WTC11 (cell line): ENCODE results near the gene KIRREL3. TPM values are rescaled to one million over a fixed set of nuclear protein-coding genes. Genes with fewer than 3 reads are reported as not detected.

Experiments used
- ATAC-seq: fragments of 200-7000 bp; cut with Tn5 transposase; 2 replicates; pipeline ENCODE4 v1.10.0; 2021; ENCODE audit warnings: mild to moderate bottlenecking, moderate library complexity
- CTCF ChIA-PET: fragments of 300-600 bp; sonication (Branson Sonifier 250); formaldehyde crosslinking; loops from one replicate; lab custom pipeline; 2021; ENCODE audit warnings: antibody characterized with exemption; lab: Charles Lee
- POLR2A ChIA-PET: fragments of 350-600 bp; sonication (Branson Sonifier 250); formaldehyde crosslinking; loops from one replicate; lab custom pipeline; 2021; ENCODE audit warnings: antibody characterized with exemption; lab: Charles Lee
- DNase-seq: peaks from one replicate; pipeline ENCODE4 v3.0.0; 2021; ENCODE audit warnings: low spot score
- H3K27ac Mint-ChIP-seq: 2 replicates; pipeline ENCODE4 v1.8.0; 2021; ENCODE audit warnings: mixed read lengths
- H3K27me3 Mint-ChIP-seq: 2 replicates; pipeline ENCODE4 v1.8.0; 2021; ENCODE audit warnings: low read depth, mild to moderate bottlenecking, moderate library complexity, mixed read lengths
- H3K36me3 Mint-ChIP-seq: 2 replicates; pipeline ENCODE4 v1.8.0; 2021; ENCODE audit warnings: mixed read lengths
- H3K4me1 Mint-ChIP-seq: 2 replicates; pipeline ENCODE4 v1.8.0; 2022; ENCODE audit warnings: mixed read lengths
- H3K4me3 Mint-ChIP-seq: 2 replicates; pipeline ENCODE4 v1.8.0; 2021; ENCODE audit warnings: mild to moderate bottlenecking, moderate library complexity, mixed read lengths
- H3K9me3 Mint-ChIP-seq: 2 replicates; pipeline ENCODE4 v1.8.0; 2021; ENCODE audit warnings: mixed read lengths
- ESRRA ChIP-seq: sonication (generic); formaldehyde crosslinking; IDR thresholded peaks from 2 replicates; pipeline ENCODE4 v1.8.1; 2022; ENCODE audit warnings: mild to moderate bottlenecking, missing genetic modification reagents, borderline replicate concordance
- ETV6 ChIP-seq: sonication (generic); formaldehyde crosslinking; IDR thresholded peaks from 2 replicates; pipeline ENCODE4 v1.8.1; 2022; ENCODE audit warnings: mild to moderate bottlenecking, missing genetic modification reagents
- FOXJ3 ChIP-seq: sonication (generic); formaldehyde crosslinking; IDR thresholded peaks from 2 replicates; pipeline ENCODE4 v1.9.0; 2021; ENCODE audit warnings: missing genetic modification reagents, mild to moderate bottlenecking, borderline replicate concordance
- GABPB1 ChIP-seq: sonication (generic); formaldehyde crosslinking; IDR thresholded peaks from 2 replicates; pipeline ENCODE4 v1.8.1; 2023; ENCODE audit warnings: mild to moderate bottlenecking, missing genetic modification reagents
- GTF2I ChIP-seq: fragments of 250-450 bp; sonication (Bioruptor Pico); conservative IDR thresholded peaks from 2 replicates; pipeline ENCODE4 v1.4.0; 2021; ENCODE audit warnings: mild to moderate bottlenecking
- NFATC4 ChIP-seq: fragments of 250-450 bp; sonication (Bioruptor Pico); IDR thresholded peaks from 2 replicates; pipeline ENCODE4 v1.9.0; 2021; ENCODE audit warnings: mild to moderate bottlenecking
- NR1H2 ChIP-seq: sonication (generic); formaldehyde crosslinking; IDR thresholded peaks from 2 replicates; pipeline ENCODE4 v1.9.0; 2021; ENCODE audit warnings: mild to moderate bottlenecking, moderate library complexity, missing genetic modification reagents
- PRRX2 ChIP-seq: fragments of 250-450 bp; sonication (Bioruptor Pico); IDR thresholded peaks from 2 replicates; pipeline ENCODE4 v1.8.0; 2021; ENCODE audit warnings: mild to moderate bottlenecking
- RORB ChIP-seq: fragments of 250-450 bp; sonication (Bioruptor Pico); IDR thresholded peaks from 2 replicates; pipeline ENCODE4 v1.9.0; 2021; ENCODE audit warnings: mild to moderate bottlenecking
- SOX15 ChIP-seq: fragments of 250-450 bp; sonication (Bioruptor Pico); IDR thresholded peaks from 2 replicates; pipeline ENCODE4 v1.9.0; 2021; ENCODE audit warnings: mild to moderate bottlenecking
- TEAD1 ChIP-seq: sonication (generic); formaldehyde crosslinking; IDR thresholded peaks from 2 replicates; pipeline ENCODE4 v1.8.0; 2022; ENCODE audit warnings: mild to moderate bottlenecking, missing genetic modification reagents
- TEAD4 ChIP-seq: sonication (generic); formaldehyde crosslinking; IDR thresholded peaks from 2 replicates; pipeline ENCODE4 v1.8.0; 2022; ENCODE audit warnings: mild to moderate bottlenecking, missing genetic modification reagents
- TP53 ChIP-seq: sonication (generic); formaldehyde crosslinking; IDR thresholded peaks from 2 replicates; pipeline ENCODE4 v1.8.1; 2023; ENCODE audit warnings: mild to moderate bottlenecking, missing genetic modification reagents
- ZNF138 ChIP-seq: sonication (generic); formaldehyde crosslinking; conservative IDR thresholded peaks from 2 replicates; pipeline ENCODE4 v1.8.1; 2022; ENCODE audit warnings: mild to moderate bottlenecking, moderate library complexity, missing genetic modification reagents
- ZNF232 ChIP-seq: sonication (generic); formaldehyde crosslinking; IDR thresholded peaks from 2 replicates; pipeline ENCODE4 v1.8.0; 2022; ENCODE audit warnings: mild to moderate bottlenecking, missing genetic modification reagents
- ZNF317 ChIP-seq: sonication (generic); formaldehyde crosslinking; IDR thresholded peaks from 2 replicates; pipeline ENCODE4 v1.8.1; 2023; ENCODE audit warnings: low read depth, mild to moderate bottlenecking, moderate library complexity, missing genetic modification reagents, borderline replicate concordance
- ZNF671 ChIP-seq: fragments of 250-450 bp; sonication (Bioruptor Pico); IDR thresholded peaks from 2 replicates; pipeline ENCODE4 v1.8.0; 2021; ENCODE audit warnings: mild to moderate bottlenecking
- total RNA-seq: library from RNA; stranded (reverse); gene quantifications from 3 replicates; pipeline ENCODE4 v1.2.3, GENCODE V29; 2021
- TF ChIP-seq, protein P1 (sequence below): fragments of 250-450 bp; sonication (Bioruptor Pico); conservative IDR thresholded peaks from 2 replicates; pipeline ENCODE4 v1.9.0; 2021; ENCODE audit warnings: mild to moderate bottlenecking
- TF ChIP-seq, protein P2 (sequence below): sonication (generic); formaldehyde crosslinking; IDR thresholded peaks from 2 replicates; pipeline ENCODE4 v1.8.1; 2022; ENCODE audit warnings: low read depth, mild to moderate bottlenecking, moderate library complexity, missing genetic modification reagents, borderline replicate concordance
- TF ChIP-seq, protein P3 (sequence below): sonication (generic); formaldehyde crosslinking; IDR thresholded peaks from 2 replicates; pipeline ENCODE4 v1.8.1; 2023; ENCODE audit warnings: mild to moderate bottlenecking, moderate library complexity, missing genetic modification reagents
- TF ChIP-seq, protein P4 (sequence below): sonication (generic); formaldehyde crosslinking; IDR thresholded peaks from 2 replicates; pipeline ENCODE4 v1.8.0; 2022; ENCODE audit warnings: missing genetic modification reagents
- TF ChIP-seq, protein P5 (sequence below): sonication (generic); formaldehyde crosslinking; IDR thresholded peaks from 2 replicates; pipeline ENCODE4 v1.8.0; 2022; ENCODE audit warnings: mild to moderate bottlenecking, missing genetic modification reagents
- TF ChIP-seq, protein P6 (sequence below): sonication (generic); formaldehyde crosslinking; IDR thresholded peaks from 2 replicates; pipeline ENCODE4 v1.8.1; 2022; ENCODE audit warnings: low read depth, missing genetic modification reagents, borderline replicate concordance

Gene KIRREL3
- total RNA-seq, 1 experiment from 2014 or later: 0.59 TPM

DNA sequence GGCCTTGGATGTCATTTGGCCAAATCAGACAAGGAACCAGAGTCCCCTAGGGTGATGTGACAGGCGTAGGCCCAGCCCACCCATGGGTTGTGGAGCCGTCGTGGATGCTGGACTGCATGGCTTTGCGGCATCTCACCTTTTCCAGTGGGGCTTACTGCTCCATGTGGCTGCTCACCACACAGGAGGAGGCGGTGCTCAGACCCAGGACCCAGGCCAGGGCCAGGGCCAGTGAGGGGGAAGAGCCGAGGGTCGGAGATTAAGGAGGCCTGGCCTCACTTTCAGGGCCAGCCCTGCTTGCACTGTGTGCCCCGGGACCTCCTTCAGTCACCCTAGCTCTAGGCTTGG, 539.5 kb downstream of the KIRREL3 start (continued):
- TF ChIP-seq, protein P1, sequence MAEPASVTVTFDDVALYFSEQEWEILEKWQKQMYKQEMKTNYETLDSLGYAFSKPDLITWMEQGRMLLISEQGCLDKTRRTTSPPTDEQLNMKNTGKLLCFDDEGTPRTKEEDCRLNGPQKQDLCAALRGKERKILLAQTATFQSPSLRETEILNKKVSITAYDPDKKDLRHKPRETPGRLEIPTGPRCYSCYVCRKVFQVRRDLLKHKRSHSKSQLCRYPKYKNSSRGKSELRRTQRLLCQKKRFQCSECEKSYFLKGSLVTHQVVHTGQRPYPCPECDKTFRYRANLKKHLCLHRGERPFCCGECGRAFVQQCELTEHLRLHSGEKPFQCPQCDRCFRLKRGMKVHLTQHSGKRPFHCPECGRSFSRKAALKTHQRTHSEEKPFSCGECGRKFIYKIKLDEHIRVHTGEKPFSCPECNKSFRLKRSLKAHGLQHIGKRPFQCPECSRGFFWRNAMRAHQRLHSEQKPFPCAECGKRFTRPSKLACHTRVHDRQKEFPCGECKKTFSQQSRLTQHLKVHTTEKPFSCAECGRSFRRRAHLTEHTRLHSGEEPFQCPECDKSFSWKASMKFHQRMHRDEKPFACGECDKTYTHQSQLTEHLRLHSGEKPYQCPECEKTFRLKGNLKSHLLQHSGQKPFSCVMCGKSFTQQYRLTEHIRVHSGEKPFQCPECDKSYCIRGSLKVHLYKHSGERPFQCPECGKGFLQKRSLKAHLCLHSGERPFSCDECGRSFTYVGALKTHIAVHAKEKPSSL (CRISPR knock-in tag): no peak
- no peak for TF ChIP-seq GABPB1 (CRISPR knock-in tag)
- TF ChIP-seq, protein P2, sequence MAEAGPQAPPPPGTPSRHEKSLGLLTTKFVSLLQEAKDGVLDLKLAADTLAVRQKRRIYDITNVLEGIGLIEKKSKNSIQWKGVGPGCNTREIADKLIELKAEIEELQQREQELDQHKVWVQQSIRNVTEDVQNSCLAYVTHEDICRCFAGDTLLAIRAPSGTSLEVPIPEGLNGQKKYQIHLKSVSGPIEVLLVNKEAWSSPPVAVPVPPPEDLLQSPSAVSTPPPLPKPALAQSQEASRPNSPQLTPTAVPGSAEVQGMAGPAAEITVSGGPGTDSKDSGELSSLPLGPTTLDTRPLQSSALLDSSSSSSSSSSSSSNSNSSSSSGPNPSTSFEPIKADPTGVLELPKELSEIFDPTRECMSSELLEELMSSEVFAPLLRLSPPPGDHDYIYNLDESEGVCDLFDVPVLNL (CRISPR knock-in tag): no peak
- no peak for TF ChIP-seq GTF2I (CRISPR knock-in tag)
- no peak for TF ChIP-seq FOXJ3 (CRISPR knock-in tag)
- no peak for TF ChIP-seq ESRRA (CRISPR knock-in tag)

DNA sequence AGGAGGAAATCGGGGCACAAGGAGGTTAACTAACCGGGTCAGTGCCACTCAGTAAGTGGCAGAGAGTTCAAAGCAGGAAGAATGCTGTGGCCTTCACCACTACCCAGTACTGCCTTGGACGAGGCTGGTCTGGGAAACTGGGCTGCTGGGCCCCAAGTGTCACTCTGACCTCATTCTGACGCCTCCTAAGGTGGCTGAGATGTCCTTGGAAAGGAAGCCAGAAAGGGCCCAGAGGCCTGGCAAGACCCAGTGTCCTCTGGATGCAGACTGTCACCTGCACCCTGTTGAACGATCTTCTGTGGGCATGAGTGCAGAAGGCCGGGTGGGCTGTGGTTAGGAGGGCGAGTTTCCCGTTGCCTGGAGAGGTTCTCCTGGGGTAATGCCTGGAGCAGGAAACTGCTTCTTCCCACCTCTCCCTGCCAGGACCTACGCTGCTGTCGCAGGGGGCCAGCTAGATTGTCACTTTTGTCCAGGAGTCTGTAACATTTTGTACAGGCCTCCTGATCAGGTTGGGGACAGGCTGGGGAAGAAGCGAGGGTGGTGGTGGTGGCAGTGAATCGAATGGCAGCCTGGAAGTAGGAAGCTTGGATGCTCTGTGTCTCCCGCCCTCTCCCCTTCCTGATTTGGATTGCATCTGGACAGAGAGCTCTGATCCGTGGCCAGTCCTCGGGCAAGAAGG, 540.0 kb downstream of the KIRREL3 start:
- ATAC-seq (no peak), DNase-seq (no peak)
- Mint-ChIP-seq H3K27ac (no peak overlapping the region), H3K9me3 (peaks cover 4% of the 10 kb centered on the region), H3K36me3 (no peaks in the 10 kb centered on the region), H3K4me3 (no peak overlapping the region), H3K27me3 (no peaks in the 10 kb centered on the region), H3K4me1 (peaks cover 14% of the 10 kb centered on the region)
- ChIA-PET CTCF (interaction anchor here (1.5 to 5.0 kb wide), 2 partner anchors 20 kb away, joined by 6 to 17 read pairs; no protein-coding TSS in a partner anchor), POLR2A (no interaction called here)
- no peak for TF ChIP-seq ZNF317 (CRISPR knock-in tag)
- TF ChIP-seq, protein P3, sequence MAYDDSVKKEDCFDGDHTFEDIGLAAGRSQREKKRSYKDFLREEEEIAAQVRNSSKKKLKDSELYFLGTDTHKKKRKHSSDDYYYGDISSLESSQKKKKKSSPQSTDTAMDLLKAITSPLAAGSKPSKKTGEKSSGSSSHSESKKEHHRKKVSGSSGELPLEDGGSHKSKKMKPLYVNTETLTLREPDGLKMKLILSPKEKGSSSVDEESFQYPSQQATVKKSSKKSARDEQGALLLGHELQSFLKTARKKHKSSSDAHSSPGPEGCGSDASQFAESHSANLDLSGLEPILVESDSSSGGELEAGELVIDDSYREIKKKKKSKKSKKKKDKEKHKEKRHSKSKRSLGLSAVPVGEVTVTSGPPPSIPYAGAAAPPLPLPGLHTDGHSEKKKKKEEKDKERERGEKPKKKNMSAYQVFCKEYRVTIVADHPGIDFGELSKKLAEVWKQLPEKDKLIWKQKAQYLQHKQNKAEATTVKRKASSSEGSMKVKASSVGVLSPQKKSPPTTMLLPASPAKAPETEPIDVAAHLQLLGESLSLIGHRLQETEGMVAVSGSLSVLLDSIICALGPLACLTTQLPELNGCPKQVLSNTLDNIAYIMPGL (CRISPR knock-in tag): no peak
- TF ChIP-seq TEAD4: no peak
- TF ChIP-seq PRRX2: no peak
- TF ChIP-seq, protein P4, sequence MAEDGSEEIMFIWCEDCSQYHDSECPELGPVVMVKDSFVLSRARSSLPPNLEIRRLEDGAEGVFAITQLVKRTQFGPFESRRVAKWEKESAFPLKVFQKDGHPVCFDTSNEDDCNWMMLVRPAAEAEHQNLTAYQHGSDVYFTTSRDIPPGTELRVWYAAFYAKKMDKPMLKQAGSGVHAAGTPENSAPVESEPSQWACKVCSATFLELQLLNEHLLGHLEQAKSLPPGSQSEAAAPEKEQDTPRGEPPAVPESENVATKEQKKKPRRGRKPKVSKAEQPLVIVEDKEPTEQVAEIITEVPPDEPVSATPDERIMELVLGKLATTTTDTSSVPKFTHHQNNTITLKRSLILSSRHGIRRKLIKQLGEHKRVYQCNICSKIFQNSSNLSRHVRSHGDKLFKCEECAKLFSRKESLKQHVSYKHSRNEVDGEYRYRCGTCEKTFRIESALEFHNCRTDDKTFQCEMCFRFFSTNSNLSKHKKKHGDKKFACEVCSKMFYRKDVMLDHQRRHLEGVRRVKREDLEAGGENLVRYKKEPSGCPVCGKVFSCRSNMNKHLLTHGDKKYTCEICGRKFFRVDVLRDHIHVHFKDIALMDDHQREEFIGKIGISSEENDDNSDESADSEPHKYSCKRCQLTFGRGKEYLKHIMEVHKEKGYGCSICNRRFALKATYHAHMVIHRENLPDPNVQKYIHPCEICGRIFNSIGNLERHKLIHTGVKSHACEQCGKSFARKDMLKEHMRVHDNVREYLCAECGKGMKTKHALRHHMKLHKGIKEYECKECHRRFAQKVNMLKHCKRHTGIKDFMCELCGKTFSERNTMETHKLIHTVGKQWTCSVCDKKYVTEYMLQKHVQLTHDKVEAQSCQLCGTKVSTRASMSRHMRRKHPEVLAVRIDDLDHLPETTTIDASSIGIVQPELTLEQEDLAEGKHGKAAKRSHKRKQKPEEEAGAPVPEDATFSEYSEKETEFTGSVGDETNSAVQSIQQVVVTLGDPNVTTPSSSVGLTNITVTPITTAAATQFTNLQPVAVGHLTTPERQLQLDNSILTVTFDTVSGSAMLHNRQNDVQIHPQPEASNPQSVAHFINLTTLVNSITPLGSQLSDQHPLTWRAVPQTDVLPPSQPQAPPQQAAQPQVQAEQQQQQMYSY (CRISPR knock-in tag): no peak
- TF ChIP-seq SOX15: no peak
- TF ChIP-seq ESRRA (CRISPR knock-in tag): no peak
- TF ChIP-seq TEAD1: no peak
- no peak for TF ChIP-seq NFATC4 (CRISPR knock-in tag)
- no peak for TF ChIP-seq ETV6 (CRISPR knock-in tag)
- no peak for TF ChIP-seq NR1H2 (CRISPR knock-in tag)
- TF ChIP-seq TP53 (CRISPR knock-in tag): no peak
- no peak for TF ChIP-seq ZNF138 (CRISPR knock-in tag)
- no peak for TF ChIP-seq ZNF232
- TF ChIP-seq, protein P5, sequence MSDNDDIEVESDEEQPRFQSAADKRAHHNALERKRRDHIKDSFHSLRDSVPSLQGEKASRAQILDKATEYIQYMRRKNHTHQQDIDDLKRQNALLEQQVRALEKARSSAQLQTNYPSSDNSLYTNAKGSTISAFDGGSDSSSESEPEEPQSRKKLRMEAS: no peak
- TF ChIP-seq, protein P6, sequence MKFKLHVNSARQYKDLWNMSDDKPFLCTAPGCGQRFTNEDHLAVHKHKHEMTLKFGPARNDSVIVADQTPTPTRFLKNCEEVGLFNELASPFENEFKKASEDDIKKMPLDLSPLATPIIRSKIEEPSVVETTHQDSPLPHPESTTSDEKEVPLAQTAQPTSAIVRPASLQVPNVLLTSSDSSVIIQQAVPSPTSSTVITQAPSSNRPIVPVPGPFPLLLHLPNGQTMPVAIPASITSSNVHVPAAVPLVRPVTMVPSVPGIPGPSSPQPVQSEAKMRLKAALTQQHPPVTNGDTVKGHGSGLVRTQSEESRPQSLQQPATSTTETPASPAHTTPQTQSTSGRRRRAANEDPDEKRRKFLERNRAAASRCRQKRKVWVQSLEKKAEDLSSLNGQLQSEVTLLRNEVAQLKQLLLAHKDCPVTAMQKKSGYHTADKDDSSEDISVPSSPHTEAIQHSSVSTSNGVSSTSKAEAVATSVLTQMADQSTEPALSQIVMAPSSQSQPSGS (CRISPR knock-in tag): no peak
- TF ChIP-seq ZNF671 (CRISPR knock-in tag): no peak
- no peak for TF ChIP-seq RORB (CRISPR knock-in tag)
